ENCODE measurements around the gene TTC7B. TPM values are rescaled to one million over a fixed set of nuclear protein-coding genes. Genes with fewer than 3 reads are reported as not detected.
A peak's percentile ranks its signal among the peaks of the same experiment; 100 is the strongest.

The TTC7B gene
- total and polyA plus RNA-seq, 2 of the 13 experiments (the other 11 are each of a cell fraction or from before 2014, with no cell fraction given), result 1.3 to 3.2 TPM

- TF ChIP-seq POGK (CRISPR knock-in tag; conservative IDR thresholded peaks at IDR 0.05), result peak; percentile 71; the same call in 1 of the 2 replicates
- no peak for TF ChIP-seq TSC22D2 (CRISPR knock-in tag; IDR thresholded peaks at IDR 0.05; ENCODE audit: borderline replicate concordance)
- TF ChIP-seq MIER2 (CRISPR knock-in tag; IDR thresholded peaks at IDR 0.05), result peak; percentile 50; the same call in 1 of the 2 replicates
- TF ChIP-seq ZBTB3 (CRISPR knock-in tag; IDR thresholded peaks at IDR 0.05; ENCODE audit: borderline replicate concordance, low read depth), result no peak
- no peak for TF ChIP-seq KMT2B (CRISPR knock-in tag; IDR thresholded peaks at IDR 0.05)
- TF ChIP-seq, protein P1, sequence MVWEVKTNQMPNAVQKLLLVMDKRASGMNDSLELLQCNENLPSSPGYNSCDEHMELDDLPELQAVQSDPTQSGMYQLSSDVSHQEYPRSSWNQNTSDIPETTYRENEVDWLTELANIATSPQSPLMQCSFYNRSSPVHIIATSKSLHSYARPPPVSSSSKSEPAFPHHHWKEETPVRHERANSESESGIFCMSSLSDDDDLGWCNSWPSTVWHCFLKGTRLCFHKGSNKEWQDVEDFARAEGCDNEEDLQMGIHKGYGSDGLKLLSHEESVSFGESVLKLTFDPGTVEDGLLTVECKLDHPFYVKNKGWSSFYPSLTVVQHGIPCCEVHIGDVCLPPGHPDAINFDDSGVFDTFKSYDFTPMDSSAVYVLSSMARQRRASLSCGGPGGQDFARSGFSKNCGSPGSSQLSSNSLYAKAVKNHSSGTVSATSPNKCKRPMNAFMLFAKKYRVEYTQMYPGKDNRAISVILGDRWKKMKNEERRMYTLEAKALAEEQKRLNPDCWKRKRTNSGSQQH (CRISPR knock-in tag; IDR thresholded peaks at IDR 0.05; ENCODE audit: low read depth), result no peak
- TF ChIP-seq, protein P2, sequence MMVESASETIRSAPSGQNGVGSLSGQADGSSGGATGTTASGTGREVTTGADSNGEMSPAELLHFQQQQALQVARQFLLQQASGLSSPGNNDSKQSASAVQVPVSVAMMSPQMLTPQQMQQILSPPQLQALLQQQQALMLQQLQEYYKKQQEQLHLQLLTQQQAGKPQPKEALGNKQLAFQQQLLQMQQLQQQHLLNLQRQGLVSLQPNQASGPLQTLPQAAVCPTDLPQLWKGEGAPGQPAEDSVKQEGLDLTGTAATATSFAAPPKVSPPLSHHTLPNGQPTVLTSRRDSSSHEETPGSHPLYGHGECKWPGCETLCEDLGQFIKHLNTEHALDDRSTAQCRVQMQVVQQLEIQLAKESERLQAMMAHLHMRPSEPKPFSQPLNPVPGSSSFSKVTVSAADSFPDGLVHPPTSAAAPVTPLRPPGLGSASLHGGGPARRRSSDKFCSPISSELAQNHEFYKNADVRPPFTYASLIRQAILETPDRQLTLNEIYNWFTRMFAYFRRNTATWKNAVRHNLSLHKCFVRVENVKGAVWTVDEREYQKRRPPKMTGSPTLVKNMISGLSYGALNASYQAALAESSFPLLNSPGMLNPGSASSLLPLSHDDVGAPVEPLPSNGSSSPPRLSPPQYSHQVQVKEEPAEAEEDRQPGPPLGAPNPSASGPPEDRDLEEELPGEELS (CRISPR knock-in tag; IDR thresholded peaks at IDR 0.05), result peak; percentile 91
- TF ChIP-seq ZNF354B (CRISPR knock-in tag; IDR thresholded peaks at IDR 0.05), result no peak
- no peak for TF ChIP-seq KLF9 (CRISPR knock-in tag; IDR thresholded peaks at IDR 0.05; ENCODE audit: low read depth)
- peak; percentile 74; the same call in 1 of the 2 replicates for TF ChIP-seq NFKB2 (CRISPR knock-in tag; IDR thresholded peaks at IDR 0.05; ENCODE audit: borderline replicate concordance)
- TF ChIP-seq ZNF652 (CRISPR knock-in tag; IDR thresholded peaks at IDR 0.05; ENCODE audit: borderline replicate concordance, low read depth), result no peak
- TF ChIP-seq MIER3 (CRISPR knock-in tag; IDR thresholded peaks at IDR 0.05; ENCODE audit: borderline replicate concordance), result peak; percentile 20; the same call in 1 of the 2 replicates
- TF ChIP-seq ZNF773 (CRISPR knock-in tag; IDR thresholded peaks at IDR 0.05; ENCODE audit: borderline replicate concordance), result no peak
- peak; percentile 86; the same call in 1 of the 2 replicates for TF ChIP-seq ZNF607 (CRISPR knock-in tag; IDR thresholded peaks at IDR 0.05; ENCODE audit: borderline replicate concordance)
- TF ChIP-seq ZNF660 (CRISPR knock-in tag; IDR thresholded peaks at IDR 0.05; ENCODE audit: borderline replicate concordance, low read depth), result no peak
- no peak for TF ChIP-seq ZBTB38 (CRISPR knock-in tag; IDR thresholded peaks at IDR 0.05)
- TF ChIP-seq FOXO1 (CRISPR knock-in tag; IDR thresholded peaks at IDR 0.05), result peak; percentile 82
- TF ChIP-seq USF2 (IDR thresholded peaks at IDR 0.05; ENCODE audit: low read depth, low read length), result no peak
- TF ChIP-seq USF2 (CRISPR knock-in tag; IDR thresholded peaks at IDR 0.05; ENCODE audit: borderline replicate concordance), result no peak
- no peak for TF ChIP-seq NFATC3 (CRISPR knock-in tag; IDR thresholded peaks at IDR 0.05)
- no peak for TF ChIP-seq ZNF572 (CRISPR knock-in tag; IDR thresholded peaks at IDR 0.05)
- TF ChIP-seq ZNF777 (CRISPR knock-in tag; IDR thresholded peaks at IDR 0.05), result no peak
- no peak for TF ChIP-seq ZNF674 (CRISPR knock-in tag; IDR thresholded peaks at IDR 0.05; ENCODE audit: low read depth)
These were observed 302.8 kb downstream of the TTC7B start (continued) for GRCh38 chr14:90513161-90514014.
